ENCODE results near the gene MYCN.
"Not testable (repeated sequence)": the region's sequence is repeated elsewhere in the genome, so short reads cannot be mapped to it uniquely, and the experiment has no call there.

MYCN gene

DNA sequence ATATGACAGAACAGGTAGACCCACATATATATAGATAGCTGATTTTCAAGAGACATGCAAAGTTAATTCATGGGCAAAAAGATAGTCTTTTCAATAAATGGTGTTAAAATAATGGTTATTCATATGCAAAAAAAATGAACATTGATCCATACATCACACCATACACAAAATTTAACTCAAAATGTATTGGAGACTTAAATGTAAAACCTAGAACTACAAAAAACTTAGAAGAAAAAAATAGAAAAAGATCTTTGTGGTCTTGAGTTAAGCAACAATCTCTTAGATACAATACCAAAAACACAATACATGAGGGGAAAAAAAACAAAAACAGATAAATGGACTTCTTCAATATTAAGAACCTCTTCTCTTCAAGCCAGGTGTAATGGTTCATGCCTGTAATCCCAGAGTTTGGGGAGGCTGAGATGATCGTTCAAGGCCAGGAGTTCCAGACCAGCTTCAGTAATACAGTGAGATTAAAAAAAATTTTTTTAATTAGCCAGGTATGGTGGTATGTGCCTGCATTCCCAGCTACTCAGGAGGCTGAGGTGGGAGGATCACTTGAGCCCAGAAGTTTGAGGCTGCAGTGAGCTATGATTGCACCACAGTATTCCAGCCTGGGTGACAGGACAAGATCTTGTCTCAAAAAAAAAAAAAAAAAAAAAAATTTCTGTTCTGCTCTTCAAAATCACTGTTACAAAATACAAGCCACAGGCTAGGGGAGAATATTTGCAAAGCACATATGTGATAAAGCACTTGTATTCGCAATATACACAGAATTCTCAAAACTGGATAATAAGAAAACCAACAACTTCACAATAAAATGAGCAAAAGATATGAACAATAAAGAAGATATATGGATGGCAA lies 32.7 kb upstream of the MYCN start:
- no peak overlapping the region for H3K4me3 ChIP-seq (ENCODE audit: low read depth, low read length)

DNA sequence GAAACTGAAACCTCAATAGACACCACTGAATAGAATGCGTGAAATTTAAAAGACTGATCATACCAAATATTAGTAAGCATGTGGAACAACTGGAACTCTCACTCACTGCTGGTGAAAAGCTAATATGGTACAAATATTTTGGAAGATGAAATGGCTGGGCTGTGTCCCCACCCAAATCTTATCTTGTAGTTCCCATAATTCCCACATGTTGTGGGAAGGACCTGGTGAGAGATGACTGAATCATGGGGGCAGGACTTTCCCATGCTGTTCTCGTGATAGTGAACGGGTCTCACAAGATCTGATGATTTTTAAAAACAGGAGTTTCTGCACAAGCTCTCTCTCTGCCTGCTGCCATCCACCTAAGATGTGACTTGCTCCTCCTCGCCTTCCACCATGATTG lies 32.0 kb upstream of the MYCN start:
- no peak overlapping the region for H3K4me3 ChIP-seq (ENCODE audit: low read depth, low read length)

DNA sequence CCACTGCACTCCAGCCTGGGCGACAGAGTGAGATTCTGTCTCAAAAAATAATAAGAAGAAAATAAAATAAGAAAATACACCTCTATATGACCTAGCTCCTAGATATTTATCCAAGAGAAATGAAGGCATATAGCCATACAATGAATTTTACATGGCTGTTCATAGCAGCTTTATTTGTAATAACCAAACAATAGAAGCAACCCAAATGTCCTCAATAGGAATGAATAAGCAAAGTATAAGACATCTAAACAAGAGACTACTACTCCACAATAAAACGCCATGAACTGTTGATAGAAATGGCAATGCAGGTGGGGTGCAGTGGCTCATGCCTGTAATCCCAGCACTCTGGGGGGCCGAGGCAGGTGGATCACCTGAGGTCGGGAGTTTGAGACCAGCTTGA lies 31.2 kb upstream of the MYCN start:
- H3K4me3 ChIP-seq (ENCODE audit: low read depth, low read length) = no peak overlapping the region

DNA sequence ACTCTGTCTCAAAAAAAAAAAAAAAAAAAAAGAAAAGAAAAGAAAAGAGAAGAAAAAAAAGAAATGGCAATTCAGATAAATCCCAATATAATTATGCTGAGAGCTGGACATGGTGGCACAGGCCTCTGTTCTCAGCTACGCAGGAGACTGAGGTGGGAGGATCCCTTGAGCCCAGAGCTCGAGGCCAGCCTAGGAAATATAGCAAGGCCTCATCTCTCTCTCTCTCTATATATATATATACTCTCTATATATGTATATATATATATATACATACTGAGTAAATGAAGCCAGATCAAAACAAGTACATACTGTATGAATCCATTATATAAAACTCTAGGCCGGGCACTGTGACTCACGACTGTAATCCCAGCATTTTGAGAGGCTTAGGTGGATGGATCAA lies 30.6 kb upstream of the MYCN start:
- H3K4me3 ChIP-seq (ENCODE audit: low read depth, low read length) = no peak overlapping the region

GRCh38 chr2:15911270-15911669 lies 29.1 kb upstream of the MYCN start:
- not testable (repeated sequence) for H3K4me3 ChIP-seq (ENCODE audit: low read depth, low read length)

DNA sequence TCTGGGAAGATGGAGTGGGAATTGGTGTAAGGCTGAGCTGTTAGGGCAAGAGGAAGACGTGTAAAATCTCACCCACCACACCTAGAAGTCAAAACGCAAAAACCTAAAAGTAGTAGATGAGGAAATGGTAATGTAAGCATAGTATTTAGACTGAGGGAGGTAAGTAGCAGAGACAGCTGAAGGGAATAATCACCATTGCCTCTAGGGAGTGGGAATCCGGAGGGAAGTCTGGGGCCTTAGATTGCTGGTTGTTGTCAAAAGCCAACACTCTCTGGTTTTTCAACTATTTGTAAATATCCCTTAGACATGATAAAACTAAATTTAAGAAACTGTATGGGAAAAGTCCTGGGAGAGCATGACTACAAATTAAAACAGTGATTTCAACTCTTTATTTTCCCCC lies 28.7 kb upstream of the MYCN start:
- no peak overlapping the region for H3K4me3 ChIP-seq (ENCODE audit: low read depth, low read length)

DNA sequence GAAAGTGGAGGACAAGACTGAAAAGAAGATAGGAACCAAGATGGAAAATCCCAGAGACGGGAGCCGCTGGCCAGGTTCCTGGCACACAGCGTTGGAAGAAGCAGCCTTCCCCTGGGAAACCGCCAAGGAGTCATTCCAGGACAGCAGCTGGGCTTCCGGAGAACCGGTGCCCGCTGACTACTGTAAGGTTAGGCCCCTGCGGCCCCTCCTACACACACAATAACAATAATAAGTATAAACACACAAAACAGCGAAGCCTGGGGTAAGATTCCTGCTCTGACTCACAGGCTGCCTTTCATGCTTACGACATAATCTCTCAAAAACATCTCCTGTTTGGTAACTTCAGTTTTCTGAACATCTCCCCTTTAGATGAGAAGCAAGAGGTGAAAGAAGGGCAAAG lies 28.1 kb upstream of the MYCN start:
- H3K4me3 ChIP-seq (ENCODE audit: low read depth, low read length) = no peak overlapping the region

DNA sequence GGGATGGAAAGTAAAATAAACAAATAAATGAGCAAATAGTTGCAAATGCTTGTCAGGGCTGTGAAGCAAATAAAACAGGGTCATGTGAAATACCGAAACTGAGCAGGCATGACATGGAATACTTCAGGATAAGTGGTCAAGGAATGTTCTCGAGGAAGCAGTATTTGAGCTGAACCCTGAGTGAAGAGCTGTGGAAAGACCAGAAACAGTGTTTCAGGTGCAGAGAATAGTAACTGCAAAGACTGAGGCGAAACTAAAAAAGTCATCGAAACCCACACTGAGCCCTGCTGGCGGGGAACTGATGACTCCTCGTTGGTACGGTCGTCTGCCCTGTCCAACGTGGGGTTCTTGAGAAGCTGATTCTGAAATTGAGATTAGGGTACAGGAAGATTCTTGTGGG lies 27.2 kb upstream of the MYCN start:
- no peak overlapping the region for H3K4me3 ChIP-seq (ENCODE audit: low read depth, low read length)

DNA sequence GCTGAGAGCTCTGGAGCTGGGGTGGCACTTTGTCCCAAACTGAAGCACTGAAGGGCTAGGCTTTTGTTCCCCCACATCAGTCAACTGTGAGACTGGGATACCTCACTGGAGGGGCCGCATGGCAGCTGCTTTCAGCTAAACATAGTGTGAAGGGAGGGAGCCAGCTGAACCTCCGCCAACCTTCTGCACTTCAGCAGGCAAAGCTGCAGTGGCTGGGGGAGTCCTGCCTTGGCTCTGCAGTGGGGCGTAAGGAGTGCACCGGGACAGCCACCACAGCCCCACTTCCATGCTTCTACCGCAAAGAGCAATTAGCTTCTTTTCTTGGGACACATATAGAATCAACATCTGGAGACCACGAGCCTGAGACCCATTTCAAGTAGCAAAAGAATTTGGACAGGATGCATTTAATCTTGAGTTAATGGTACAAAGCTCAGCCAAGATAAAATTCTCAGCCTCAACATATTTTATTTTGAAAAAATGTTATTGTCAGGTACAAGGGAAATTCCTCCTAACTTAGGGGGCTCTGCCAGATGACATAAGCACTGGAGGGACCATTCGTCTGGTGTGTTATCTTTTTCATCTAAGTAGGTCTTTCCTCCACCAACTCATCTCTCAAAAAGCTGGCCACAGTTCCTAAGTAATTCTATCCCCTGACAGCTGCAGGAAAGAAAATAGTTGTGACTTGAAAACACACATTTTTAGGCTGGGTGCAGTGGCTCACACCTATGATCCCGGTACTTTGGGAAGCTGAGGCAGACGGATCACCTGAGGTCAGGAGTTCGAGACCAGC lies 25.6 kb upstream of the MYCN start:
- H3K4me3 ChIP-seq (ENCODE audit: low read depth, low read length) = no peak overlapping the region

DNA sequence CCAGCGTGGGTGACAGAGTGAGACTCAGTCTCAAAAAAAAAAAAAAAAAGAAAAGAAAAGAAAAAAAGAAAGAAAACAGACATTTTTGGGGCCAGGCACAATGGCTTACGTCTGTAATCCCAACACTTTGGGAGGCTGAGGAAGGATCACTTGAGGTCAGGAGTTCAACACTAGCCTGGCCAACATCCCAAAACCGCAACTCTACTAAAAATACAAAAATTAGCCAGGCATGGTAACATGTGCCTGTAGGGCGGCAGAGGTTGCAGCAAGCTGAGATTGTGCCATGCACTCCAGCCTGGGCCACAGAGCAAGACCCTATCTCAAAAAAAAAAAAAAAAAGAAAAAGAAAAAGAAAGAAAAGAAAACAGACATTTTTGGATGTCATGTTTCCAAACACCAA lies 24.8 kb upstream of the MYCN start:
- not testable (repeated sequence) for H3K4me3 ChIP-seq (ENCODE audit: low read depth, low read length)

DNA sequence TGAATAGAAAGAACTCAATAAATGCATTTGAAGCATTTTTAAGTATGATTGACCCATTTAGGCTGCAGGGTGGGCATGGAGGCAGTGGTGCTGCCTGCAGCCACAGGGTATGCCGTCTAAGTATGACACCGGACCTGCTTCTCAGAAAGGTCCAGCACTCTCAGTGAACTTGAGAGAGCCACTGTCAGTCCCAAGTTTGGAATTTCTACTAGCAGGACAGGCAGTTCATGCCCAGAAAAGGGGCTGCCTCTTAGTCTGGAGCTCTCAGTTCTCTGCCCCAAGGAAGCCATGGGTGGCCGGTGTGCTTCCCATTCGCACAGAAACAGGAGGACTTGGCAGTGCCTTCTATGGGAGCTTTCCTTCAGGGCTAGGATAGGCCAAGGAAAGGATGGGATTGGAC lies 24.0 kb upstream of the MYCN start:
- H3K4me3 ChIP-seq (ENCODE audit: low read depth, low read length) = no peak overlapping the region

- H3K4me3 ChIP-seq (ENCODE audit: low read depth, low read length) = no peak overlapping the region
Observed at GRCh38 chr2:15918761-15919356, 21.5 kb upstream of the MYCN start.

DNA sequence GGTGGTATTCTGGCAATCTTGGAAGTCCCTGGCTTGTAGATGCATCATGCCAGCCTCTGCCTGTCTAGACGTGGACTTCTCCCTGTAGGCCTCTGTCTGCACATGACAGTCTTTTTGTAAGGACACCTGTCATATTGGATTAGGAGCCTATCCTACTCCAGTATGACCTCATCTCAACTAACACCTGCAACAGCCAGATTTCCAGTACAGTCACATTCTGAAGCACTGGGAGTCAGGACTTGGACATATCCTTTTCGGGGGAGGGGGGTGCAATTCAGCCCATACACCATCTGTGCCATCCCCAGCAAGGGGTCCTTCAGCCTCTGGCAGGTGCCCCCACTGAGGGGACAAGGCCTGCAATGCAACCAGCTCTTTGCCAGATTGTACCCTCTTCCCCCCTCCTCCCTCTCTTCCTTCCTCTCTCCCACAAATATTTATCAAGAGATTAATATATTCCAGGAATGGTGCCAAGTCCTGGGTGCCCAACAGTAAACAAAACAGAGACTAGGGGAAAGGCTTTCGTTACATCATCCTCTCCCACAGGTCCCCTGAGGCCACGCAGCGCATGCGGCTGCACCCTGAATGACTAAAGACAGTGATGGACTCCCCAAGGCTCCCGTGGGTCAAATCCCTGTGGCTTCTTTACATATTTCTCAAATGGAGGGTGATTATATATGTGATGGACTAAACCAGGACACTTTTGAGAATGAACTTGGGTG lies 20.5 kb upstream of the MYCN start:
- no peak overlapping the region for H3K4me3 ChIP-seq (ENCODE audit: low read depth, low read length)

DNA sequence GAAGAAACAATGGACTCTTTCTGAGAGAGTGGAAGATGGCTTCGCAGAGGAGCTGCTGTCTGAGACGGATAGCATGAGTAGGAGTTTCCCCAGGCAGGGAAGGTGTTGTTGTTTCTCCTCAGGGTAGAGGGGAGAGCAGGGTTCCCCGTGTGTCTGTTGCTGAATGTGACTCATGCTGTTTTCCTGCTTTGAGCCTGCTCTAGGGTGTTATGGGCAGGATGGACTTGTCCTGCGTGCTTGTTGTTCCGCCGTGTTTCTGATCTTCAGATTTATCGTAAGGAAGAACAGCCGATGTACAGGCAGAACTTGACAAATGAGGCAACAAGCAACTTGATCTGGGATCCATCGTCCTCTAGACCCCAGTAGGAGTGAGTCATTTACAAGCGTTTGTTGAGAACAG lies 19.7 kb upstream of the MYCN start:
- H3K4me3 ChIP-seq (ENCODE audit: low read depth, low read length) = no peak overlapping the region

GRCh38 chr2:15923597-15923996 lies 16.8 kb upstream of the MYCN start:
- no peak overlapping the region for H3K4me3 ChIP-seq (ENCODE audit: low read depth, low read length)

- H3K4me3 ChIP-seq (ENCODE audit: low read depth, low read length) = no peak overlapping the region
Observed at GRCh38 chr2:15925819-15926218, 14.5 kb upstream of the MYCN start.

DNA sequence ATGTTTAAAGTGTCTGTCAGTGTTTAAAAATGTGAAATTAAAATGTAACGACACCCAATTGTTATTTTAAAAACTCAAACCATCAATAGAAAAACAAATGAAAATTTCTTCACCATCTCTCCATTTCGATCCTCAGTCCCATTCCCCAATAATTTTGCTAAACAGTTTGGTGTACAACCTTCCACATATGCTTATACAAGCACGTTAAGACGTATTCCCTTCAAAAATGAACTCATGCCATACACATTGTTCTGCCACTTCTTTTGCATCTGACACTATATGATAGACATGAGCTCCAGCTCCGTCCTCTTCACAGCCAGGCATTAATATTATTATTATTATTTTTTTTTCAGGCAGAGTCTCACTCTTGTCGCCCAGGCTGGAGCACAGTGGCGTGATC lies 14.1 kb upstream of the MYCN start:
- H3K4me3 ChIP-seq (ENCODE audit: low read depth, low read length) = no peak overlapping the region

- no peak overlapping the region for H3K4me3 ChIP-seq (ENCODE audit: low read depth, low read length)
Observed at GRCh38 chr2:15927551-15928218, 12.7 kb upstream of the MYCN start.

DNA sequence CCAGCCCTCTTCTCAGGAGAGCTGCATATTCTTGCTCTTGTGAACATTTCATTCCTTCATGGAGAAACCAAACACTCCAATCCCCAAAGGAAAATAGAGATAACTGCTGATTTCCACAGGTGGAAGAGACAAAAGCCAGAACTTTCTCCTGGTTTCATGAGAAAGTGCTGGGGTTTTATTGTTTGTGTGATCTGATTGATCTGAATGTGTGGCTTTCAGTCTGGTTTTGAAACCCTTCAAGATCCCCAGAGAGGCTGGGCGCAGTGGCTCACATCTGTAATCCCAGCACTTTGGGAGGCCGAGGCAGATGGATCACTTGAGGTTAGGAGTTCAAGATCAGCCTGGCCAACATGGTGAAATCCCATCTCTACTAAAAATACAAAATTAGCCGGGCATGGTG lies 11.3 kb upstream of the MYCN start:
- H3K4me3 ChIP-seq (ENCODE audit: low read depth, low read length) = not testable (repeated sequence)

GRCh38 chr2:15929861-15930260 lies 10.5 kb upstream of the MYCN start:
- no peak overlapping the region for H3K4me3 ChIP-seq (ENCODE audit: low read depth, low read length)

Data from iPS-11a (cell line).